A549 (cell line): ENCODE results near the gene PSMA2. TPM values are rescaled to one million over a fixed set of nuclear protein-coding genes. Genes with fewer than 3 reads are reported as not detected.

Experiments used
- ATAC-seq, 2 experiments: fragments of 200-7000 bp in 1 of 2; fragments of >200 bp in 1 of 2; cut with Nextera tagmentation in 1 of 2; cut with Tn5 transposase in 1 of 2; 3 replicates each; pipeline versions ENCODE4 v1.8.0 to v1.9.1; 2018 to 2020; ENCODE audit warnings: mild to moderate bottlenecking in 1 of 2, moderate library complexity in 1 of 2
- CTCF ChIA-PET: fragments of 300-600 bp; sonication (Branson Sonifier 250); formaldehyde crosslinking; extraction: SDS; loops from one replicate; lab custom pipeline; 2021; ENCODE audit warnings: antibody characterized with exemption, inconsistent platforms; lab: Yijun Ruan, JAX
- POLR2A ChIA-PET: fragments of 350-600 bp; formaldehyde crosslinking; extraction: SDS; loops from one replicate; lab custom pipeline; 2021; ENCODE audit warnings: antibody characterized with exemption, inconsistent platforms; lab: Yijun Ruan, JAX
- DNase-seq, 2 experiments: peaks; one replicate each; pipeline versions ENCODE4 v3.0.0 to v3.0.0-alpha.2; 2011 to 2016; ENCODE audit warnings: low read depth in 1 of 2, low spot score in 1 of 2
- FAIRE-seq: peaks from 2 replicates; lab custom pipeline; 2011; peaks lifted over from hg19 to GRCh38; lab: Jason Lieb, UNC
- H3K27ac ChIP-seq, 2 experiments: fragments of >200 bp; sonication (Bioruptor Twin); formaldehyde crosslinking; 3 replicates each; pipeline ENCODE4 v1.5.1; 2016 to 2017
- H3K4me1 ChIP-seq: fragments of >200 bp; sonication (Bioruptor Twin); formaldehyde crosslinking; 3 replicates; pipeline ENCODE4 v1.6.1; 2016
- H3K4me2 ChIP-seq: fragments of >200 bp; sonication (Bioruptor Twin); formaldehyde crosslinking; 3 replicates; pipeline ENCODE4 v1.6.1; 2016
- H3K4me3 ChIP-seq: fragments of >200 bp; sonication (Bioruptor Twin); formaldehyde crosslinking; 3 replicates; pipeline ENCODE4 v1.5.1; 2016
- H3K9me3 ChIP-seq: fragments of >200 bp; sonication (Bioruptor Twin); formaldehyde crosslinking; 3 replicates; pipeline ENCODE4 v1.6.1; 2016
- CHD2 ChIP-seq: fragments of 150-350 bp; IDR thresholded peaks from 2 replicates; pipeline ENCODE4 v1.6.1; 2014; ENCODE audit warnings: low read length; ENCODE audit not compliant: partially characterized antibody
- ESRRA ChIP-seq: fragments of 150-350 bp; IDR thresholded peaks from 2 replicates; pipeline ENCODE4 v1.6.1; 2014; ENCODE audit warnings: mild to moderate bottlenecking, low read length, borderline replicate concordance
- FOSL2 ChIP-seq, 2 experiments: fragments of 450-650 bp in 1 of 2; fragments of >200 bp in 1 of 2; sonication (Bioruptor Twin) in 1 of 2; formaldehyde crosslinking; IDR thresholded peaks; 2 replicates each; pipeline versions ENCODE4 v1.5.0 to v1.6.1; 2016 to 2020; ENCODE audit warnings: mild to moderate bottlenecking in 1 of 2, moderate library complexity in 1 of 2
- FOXS1 ChIP-seq: fragments of 250-450 bp; sonication (Bioruptor Pico); IDR thresholded peaks from 2 replicates; pipeline ENCODE4 v1.5.0; 2020; ENCODE audit warnings: mild to moderate bottlenecking, moderate library complexity
- HDAC2 ChIP-seq: fragments of 200-600 bp; sonication (generic); IDR thresholded peaks from 2 replicates; pipeline ENCODE4 v1.6.1; 2016
- HOXA7 ChIP-seq: fragments of 250-450 bp; sonication (Bioruptor Pico); IDR thresholded peaks from 2 replicates; pipeline ENCODE4 v1.5.0; 2020; ENCODE audit warnings: mild to moderate bottlenecking, moderate library complexity
- HOXB13 ChIP-seq: fragments of 250-450 bp; sonication (Bioruptor Pico); IDR thresholded peaks from 2 replicates; pipeline ENCODE4 v1.5.0; 2020; ENCODE audit warnings: low read depth, mild to moderate bottlenecking, moderate library complexity
- HOXB5 ChIP-seq: fragments of 250-450 bp; sonication (Bioruptor Pico); IDR thresholded peaks from 2 replicates; pipeline ENCODE4 v1.5.0; 2020; ENCODE audit warnings: mild to moderate bottlenecking, moderate library complexity
- JUN ChIP-seq, 2 experiments: fragments of >200 bp; sonication (Bioruptor Twin); formaldehyde crosslinking; IDR thresholded peaks; 2 replicates in 1 of 2; 3 replicates in 1 of 2; pipeline ENCODE4 v1.6.1; 2016 to 2017
- JUNB ChIP-seq: fragments of >200 bp; sonication (Bioruptor Twin); formaldehyde crosslinking; IDR thresholded peaks from 2 replicates; pipeline ENCODE4 v1.6.1; 2016
- MAFK ChIP-seq: fragments of 450-650 bp; IDR thresholded peaks from 2 replicates; pipeline ENCODE4 v1.6.1; 2014; ENCODE audit not compliant: partially characterized antibody
- MAX ChIP-seq: IDR thresholded peaks from 2 replicates; pipeline ENCODE4 v1.6.1; 2012
- MAZ ChIP-seq: fragments of 150-350 bp; IDR thresholded peaks from 2 replicates; pipeline ENCODE4 v1.6.1; 2014; ENCODE audit warnings: antibody characterized with exemption, low read depth, low read length, borderline replicate concordance
- MYC ChIP-seq: IDR thresholded peaks from 2 replicates; pipeline ENCODE4 v1.6.1; 2012; ENCODE audit warnings: mild to moderate bottlenecking, inconsistent platforms, low read length, improper control_type of control experiment, borderline replicate concordance
- NFE2L2 ChIP-seq: fragments of 150-350 bp; conservative IDR thresholded peaks from 2 replicates; pipeline ENCODE4 v1.6.1; 2014; ENCODE audit warnings: low read length
- NPAS2 ChIP-seq: fragments of 250-450 bp; sonication (Bioruptor Pico); IDR thresholded peaks from 2 replicates; pipeline ENCODE4 v1.8.0; 2022; ENCODE audit warnings: mild to moderate bottlenecking, moderate library complexity, borderline replicate concordance
- NR3C1 ChIP-seq: fragments of >200 bp; sonication (Bioruptor Twin); formaldehyde crosslinking; IDR thresholded peaks from 3 replicates; pipeline ENCODE4 v1.6.1; 2017
- PHF8 ChIP-seq: fragments of 200-600 bp; sonication (generic); IDR thresholded peaks from 2 replicates; pipeline ENCODE4 v1.6.1; 2016; ENCODE audit warnings: low read depth, mild to moderate bottlenecking, antibody characterized with exemption, moderate library complexity, borderline replicate concordance
- RAD21 ChIP-seq, 2 experiments: fragments of >200 bp in 1 of 2; sonication (Bioruptor Twin) in 1 of 2; formaldehyde crosslinking in 1 of 2; IDR thresholded peaks in 1 of 2; conservative IDR thresholded peaks in 1 of 2; 2 replicates in 1 of 2; 3 replicates in 1 of 2; pipeline ENCODE4 v1.6.1; 2012 to 2018; ENCODE audit warnings: inconsistent platforms in 1 of 2
- RCOR1 ChIP-seq: fragments of 150-350 bp; IDR thresholded peaks from 2 replicates; pipeline ENCODE4 v1.6.1; 2014; ENCODE audit warnings: antibody characterized with exemption, low read length, low read depth
- RFX5 ChIP-seq: fragments of 450-650 bp; IDR thresholded peaks from 2 replicates; pipeline ENCODE4 v1.7.1; 2014; ENCODE audit warnings: antibody characterized with exemption, mild to moderate bottlenecking, moderate library complexity
- RNF2 ChIP-seq: fragments of 200-600 bp; sonication (generic); IDR thresholded peaks from 2 replicates; pipeline ENCODE4 v1.6.1; 2016; ENCODE audit warnings: low read depth, mild to moderate bottlenecking, antibody characterized with exemption, moderate library complexity, borderline replicate concordance
- SMC3 ChIP-seq: fragments of >200 bp; sonication (Bioruptor Twin); formaldehyde crosslinking; IDR thresholded peaks from 3 replicates; pipeline ENCODE4 v1.6.1; 2018; ENCODE audit warnings: inconsistent platforms
- TP53 ChIP-seq: fragments of 250-450 bp; sonication (Bioruptor Pico); IDR thresholded peaks from 2 replicates; pipeline ENCODE4 v1.5.0; 2021; ENCODE audit warnings: mild to moderate bottlenecking, moderate library complexity
- ZNF302 ChIP-seq: fragments of 250-450 bp; sonication (Bioruptor Pico); IDR thresholded peaks from 2 replicates; pipeline ENCODE4 v1.9.0; 2021; ENCODE audit warnings: inconsistent platforms, mild to moderate bottlenecking, moderate library complexity
- ZSCAN20 ChIP-seq: fragments of 250-450 bp; sonication (Bioruptor Pico); IDR thresholded peaks from 2 replicates; pipeline ENCODE4 v1.8.0; 2022; ENCODE audit warnings: mild to moderate bottlenecking, moderate library complexity
- WGBS: methylation state at CpG from one replicate; pipeline ENCODE4 v1.1.6; 2017; ENCODE audit errors: missing lambda C conversion rate; 5-methylcytosine and 5-hydroxymethylcytosine counted together
- polyA plus RNA-seq, 4 experiments: library from polyadenylated mRNA; depleted of rRNA in 3 of 4; stranded (reverse); fragments of >200 nt; fragmentation: RNase III in 1 of 4; extraction: RNeasy Plus Mini Kit Qiagen cat#74134 plus additional on column Dnase treatment in 1 of 4; gene quantifications; 2 replicates in 3 of 4; 3 replicates in 1 of 4; pipeline ENCODE4 v1.2.3, GENCODE V29; 2011 to 2017
- TF ChIP-seq, protein P1 (sequence below): fragments of 250-450 bp; sonication (Bioruptor Pico); IDR thresholded peaks from 2 replicates; pipeline ENCODE4 v1.5.0; 2020; ENCODE audit warnings: low read depth, mild to moderate bottlenecking, moderate library complexity
- TF ChIP-seq, protein P2 (sequence below): fragments of >200 bp; sonication (Bioruptor Twin); formaldehyde crosslinking; IDR thresholded peaks from 3 replicates; pipeline ENCODE4 v1.6.1; 2016
- TF ChIP-seq, protein P3 (sequence below): fragments of >200 bp; sonication (Bioruptor Twin); formaldehyde crosslinking; IDR thresholded peaks from 3 replicates; pipeline ENCODE4 v1.5.1; 2016

Gene PSMA2
- polyA plus RNA-seq, 2 of the 4 experiments (the other 2 are of a cell fraction): 188 to 324 TPM

DNA sequence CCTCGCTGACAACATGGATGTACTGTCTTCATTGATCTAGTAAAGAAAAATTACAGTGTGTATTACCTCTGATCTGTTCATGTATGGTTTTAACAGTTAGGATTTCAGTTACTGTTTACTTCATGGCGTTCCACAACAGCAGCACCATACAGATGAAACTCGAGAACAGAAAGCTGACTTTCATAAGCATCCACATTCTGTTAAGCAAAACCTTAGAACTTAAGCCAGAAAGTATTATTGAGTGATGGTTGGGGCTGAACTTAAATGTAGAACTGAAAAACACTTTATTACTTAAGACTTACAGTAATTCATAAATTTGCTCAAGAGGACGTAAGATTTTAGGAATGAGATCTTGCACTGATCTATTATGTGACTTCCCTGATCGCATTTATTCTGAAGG lies 3.9 kb upstream of the PSMA2 start (continued):
- TF ChIP-seq HDAC2 (no peak), MAFK (no peak), NR3C1 (no peak)
- TF ChIP-seq, all 56 proteins: peak for 0

DNA sequence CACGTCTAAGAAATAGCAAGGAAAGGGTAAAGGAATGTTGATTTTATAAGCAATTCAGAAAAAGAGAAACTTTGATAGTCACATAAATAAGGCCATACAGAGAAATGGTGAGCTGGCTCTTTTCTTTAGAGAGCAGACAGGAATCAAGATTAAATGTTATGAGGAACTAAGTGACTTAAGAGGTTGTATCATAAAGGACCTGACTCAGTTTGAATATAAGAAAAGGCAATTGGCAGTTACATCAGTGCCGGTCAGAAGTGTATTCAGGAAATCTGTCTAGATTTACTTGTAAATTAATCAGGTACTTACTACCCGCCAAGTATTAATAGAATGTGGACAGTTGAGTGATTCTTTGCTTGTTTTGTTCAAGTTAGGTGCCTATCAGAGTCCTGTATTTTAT lies 2.3 kb upstream of the PSMA2 start:
- no peak for FAIRE-seq
- POLR2A ChIA-PET: no interaction called here
- TF ChIP-seq ESRRA: no peak
- TF ChIP-seq HOXB5: no peak
- no peak for TF ChIP-seq MAX
- no peak for TF ChIP-seq MYC
- no peak for TF ChIP-seq JUNB
- TF ChIP-seq TP53 (CRISPR knock-in tag): no peak
- TF ChIP-seq FOXS1 (CRISPR knock-in tag): no peak
- TF ChIP-seq HOXB13: no peak
- no peak for TF ChIP-seq RFX5
- no peak for TF ChIP-seq MAFK
- TF ChIP-seq PHF8: no peak
- TF ChIP-seq NR3C1: no peak
- no peak for TF ChIP-seq NPAS2 (CRISPR knock-in tag)
- no peak for TF ChIP-seq JUN (IDR thresholded peaks at IDR 0.05)
- TF ChIP-seq MAZ: no peak
- TF ChIP-seq HOXA7 (CRISPR knock-in tag): no peak
- TF ChIP-seq, protein P1, sequence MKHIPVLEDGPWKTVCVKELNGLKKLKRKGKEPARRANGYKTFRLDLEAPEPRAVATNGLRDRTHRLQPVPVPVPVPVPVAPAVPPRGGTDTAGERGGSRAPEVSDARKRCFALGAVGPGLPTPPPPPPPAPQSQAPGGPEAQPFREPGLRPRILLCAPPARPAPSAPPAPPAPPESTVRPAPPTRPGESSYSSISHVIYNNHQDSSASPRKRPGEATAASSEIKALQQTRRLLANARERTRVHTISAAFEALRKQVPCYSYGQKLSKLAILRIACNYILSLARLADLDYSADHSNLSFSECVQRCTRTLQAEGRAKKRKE (CRISPR knock-in tag): no peak
- TF ChIP-seq, protein P2, sequence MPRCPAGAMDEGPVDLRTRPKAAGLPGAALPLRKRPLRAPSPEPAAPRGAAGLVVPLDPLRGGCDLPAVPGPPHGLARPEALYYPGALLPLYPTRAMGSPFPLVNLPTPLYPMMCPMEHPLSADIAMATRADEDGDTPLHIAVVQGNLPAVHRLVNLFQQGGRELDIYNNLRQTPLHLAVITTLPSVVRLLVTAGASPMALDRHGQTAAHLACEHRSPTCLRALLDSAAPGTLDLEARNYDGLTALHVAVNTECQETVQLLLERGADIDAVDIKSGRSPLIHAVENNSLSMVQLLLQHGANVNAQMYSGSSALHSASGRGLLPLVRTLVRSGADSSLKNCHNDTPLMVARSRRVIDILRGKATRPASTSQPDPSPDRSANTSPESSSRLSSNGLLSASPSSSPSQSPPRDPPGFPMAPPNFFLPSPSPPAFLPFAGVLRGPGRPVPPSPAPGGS: no peak
- no peak for TF ChIP-seq CHD2
- Histone ChIP-seq H3K4me2 (no peak overlapping the region), H3K4me3 (no peak overlapping the region), H3K4me1 (peaks cover 21% of the 10 kb centered on the region; the same call in 2 of the 3 replicates), H3K27ac (no peak overlapping the region), H3K9me3 (no peaks in the 10 kb centered on the region)
- no peak for DNase-seq
- ATAC-seq: no peak
- 94% methylated on average over 3 of the region's 3 CpGs for WGBS
- CTCF ChIA-PET: interaction anchor here (0.5 to 6.1 kb wide), 7 partner anchors 7 to 905 kb away, joined by 3 to 53 read pairs (median 5); no protein-coding TSS in a partner anchor

GRCh38 chr7:42932811-42933591 lies 1.0 kb upstream of the PSMA2 start:
- ATAC-seq: peak; percentile 42 to 59; a peak in 4 of 6 replicates
- FAIRE-seq: no peak
- POLR2A ChIA-PET: interaction anchor here (0.6 to 2.8 kb wide), 8 partner anchors 9 to 715 kb away, joined by 3 to 23 read pairs (median 4); partner anchors contain the start of gene C7orf25
- DNase-seq: no peak
- peaks cover 21% of the 10 kb centered on the region; the same call in 2 of the 3 replicates for H3K4me1 ChIP-seq
- H3K4me2 ChIP-seq: peak overlapping the region; percentile 90
- peak overlapping the region; percentile 81 to 93 for H3K27ac ChIP-seq
- peak overlapping the region; percentile 85 for H3K4me3 ChIP-seq
- no peaks in the 10 kb centered on the region for H3K9me3 ChIP-seq
- 8% methylated on average over 17 of the region's 17 CpGs for WGBS
- CTCF ChIA-PET: interaction anchor here (0.6 to 6.1 kb wide), 8 partner anchors 8 to 1954 kb away, joined by 3 to 53 read pairs (median 4); partner anchors contain the start of gene STK17A
- TF ChIP-seq FOSL2 (IDR thresholded peaks at IDR 0.05) (no peak), FOSL2 (CRISPR knock-in tag; IDR thresholded peaks at IDR 0.05) (no peak), RNF2 (no peak), ZSCAN20 (CRISPR knock-in tag) (no peak), NFE2L2 (no peak), RFX5 (no peak), ZNF302 (CRISPR knock-in tag) (no peak), RAD21 (conservative IDR thresholded peaks at IDR 0.05 in 1 of 2, IDR thresholded peaks at IDR 0.05 in 1 of 2) (no peak), RCOR1 (no peak), CHD2 (no peak), HOXB5 (no peak), SMC3 (no peak), MAX (no peak)
- TF ChIP-seq, protein P3, sequence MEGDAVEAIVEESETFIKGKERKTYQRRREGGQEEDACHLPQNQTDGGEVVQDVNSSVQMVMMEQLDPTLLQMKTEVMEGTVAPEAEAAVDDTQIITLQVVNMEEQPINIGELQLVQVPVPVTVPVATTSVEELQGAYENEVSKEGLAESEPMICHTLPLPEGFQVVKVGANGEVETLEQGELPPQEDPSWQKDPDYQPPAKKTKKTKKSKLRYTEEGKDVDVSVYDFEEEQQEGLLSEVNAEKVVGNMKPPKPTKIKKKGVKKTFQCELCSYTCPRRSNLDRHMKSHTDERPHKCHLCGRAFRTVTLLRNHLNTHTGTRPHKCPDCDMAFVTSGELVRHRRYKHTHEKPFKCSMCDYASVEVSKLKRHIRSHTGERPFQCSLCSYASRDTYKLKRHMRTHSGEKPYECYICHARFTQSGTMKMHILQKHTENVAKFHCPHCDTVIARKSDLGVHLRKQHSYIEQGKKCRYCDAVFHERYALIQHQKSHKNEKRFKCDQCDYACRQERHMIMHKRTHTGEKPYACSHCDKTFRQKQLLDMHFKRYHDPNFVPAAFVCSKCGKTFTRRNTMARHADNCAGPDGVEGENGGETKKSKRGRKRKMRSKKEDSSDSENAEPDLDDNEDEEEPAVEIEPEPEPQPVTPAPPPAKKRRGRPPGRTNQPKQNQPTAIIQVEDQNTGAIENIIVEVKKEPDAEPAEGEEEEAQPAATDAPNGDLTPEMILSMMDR: no peak
